Gastrocnemius medialis (tissue), 4 donors: ENCODE measurements around the gene SPSB1. TPM values are rescaled to one million over a fixed set of nuclear protein-coding genes. Genes with fewer than 3 reads are reported as not detected.
A peak's percentile ranks its signal among the peaks of the same experiment; 100 is the strongest.

Source experiments
- ATAC-seq, 2 donors: fragments of 150-250 bp; one replicate each; pipeline ENCODE4 v1.9.1; 2016
- DNase-seq, 2 donors: peaks; one replicate each; pipeline ENCODE4 v3.0.0-alpha.2; 2019
- H3K27ac ChIP-seq, 4 donors: fragments of 200-600 bp; sonication (generic); 1 replicate in 1 of 4; 2 replicates in 3 of 4; pipeline ENCODE4 v1.5.1; 2016 to 2018; ENCODE audit warnings: mild to moderate bottlenecking in 2 of 4, moderate library complexity in 1 of 4
- H3K27me3 ChIP-seq, 3 donors: fragments of 200-600 bp; sonication (generic) in 2 of 3; 1 replicate in 1 of 3; 2 replicates in 2 of 3; pipeline versions ENCODE4 v1.5.1 to v1.6.0; 2016 to 2019; ENCODE audit warnings: mild to moderate bottlenecking in 1 of 3, moderate library complexity in 1 of 3
- H3K36me3 ChIP-seq, 2 donors: fragments of 200-600 bp; sonication (generic) in 1 of 2; one replicate each; pipeline ENCODE4 v1.5.1; 2017 to 2018
- H3K4me1 ChIP-seq, 2 donors: fragments of 200-600 bp; sonication (generic) in 1 of 2; one replicate each; pipeline ENCODE4 v1.5.1; 2016 to 2017; ENCODE audit warnings: mild to moderate bottlenecking in 2 of 2
- H3K4me3 ChIP-seq, 4 donors: fragments of 200-600 bp; sonication (generic) in 3 of 4; 1 replicate in 1 of 4; 2 replicates in 3 of 4; pipeline ENCODE4 v1.5.1; 2016 to 2019; ENCODE audit warnings: mild to moderate bottlenecking in 2 of 4
- H3K9me3 ChIP-seq, 3 donors: fragments of 200-600 bp; sonication (generic) in 2 of 3; 1 replicate in 1 of 3; 2 replicates in 2 of 3; pipeline ENCODE4 v1.5.1; 2016 to 2019
- CTCF ChIP-seq, 5 experiments: fragments of 450-650 bp in 3 of 5; fragments of 200-600 bp in 2 of 5; sonication (generic) in 2 of 5; IDR thresholded peaks in 4 of 5; conservative IDR thresholded peaks in 1 of 5; 1 replicate in 4 of 5; 2 replicates in 1 of 5; pipeline ENCODE4 v1.5.1; 2016 to 2019; ENCODE audit warnings: antibody characterized with exemption in 5 of 5, mild to moderate bottlenecking in 3 of 5, moderate library complexity in 3 of 5
- POLR2A ChIP-seq, 2 donors: fragments of 450-650 bp; IDR thresholded peaks; one replicate each; pipeline ENCODE4 v1.6.1; 2017; ENCODE audit warnings: antibody characterized with exemption in 2 of 2, mild to moderate bottlenecking in 2 of 2, moderate library complexity in 2 of 2
- in situ Hi-C, 4 donors: fragments of 200-750 bp; cut with MboI; loops; one replicate each; pipeline versions ENCODE4 v1.15.0 to v1.8.0; 2017; ENCODE audit warnings: low sequenced_read_pairs in 4 of 4
- intact Hi-C: fragments of 100-400 bp; cut with DNase I; formaldehyde crosslinking; loops from one replicate; pipeline ENCODE4 v1.15.1; 2023; ENCODE audit warnings: low total_unique reads
- total RNA-seq, 4 donors: library from RNA; depleted of rRNA; stranded (reverse); fragments of >200 nt; gene quantifications; one replicate each; pipeline versions ENCODE4 v1.1.0 to v1.2.3, GENCODE V29; 2016

Gene SPSB1
- total RNA-seq, 4 donors from 2014 or later, result 40.4 to 161 (median 56.6) TPM

- no peak for ATAC-seq
- intact Hi-C loops, result no loop called here
- no peak for DNase-seq
- Histone ChIP-seq H3K36me3 (no peaks in the 10 kb centered on the region), H3K27ac (peak overlapping the region in 2 of 4 donors; percentile 18 to 21), H3K27me3 (no peaks in the 10 kb centered on the region), H3K9me3 (no peaks in the 10 kb centered on the region), H3K4me1 (peaks cover 13 to 28% of the 10 kb centered on the region in 2 donors), H3K4me3 (no peak overlapping the region)
- in situ Hi-C loops, result no loop called here
- TF ChIP-seq POLR2A (IDR thresholded peaks at IDR 0.05) (no peak), CTCF (IDR thresholded peaks at IDR 0.05 in 4 of 5, conservative IDR thresholded peaks at IDR 0.05 in 1 of 5) (no peak)
Observed at GRCh38 chr1:9349331-9349851, 56.7 kb downstream of the SPSB1 start.

- H3K27me3 ChIP-seq, result no peaks in the 10 kb centered on the region
- H3K4me3 ChIP-seq, result no peak overlapping the region
- H3K4me1 ChIP-seq, result peaks cover 9 to 19% of the 10 kb centered on the region in 2 donors
- peak overlapping the region in 1 of 4 donors; percentile 21 for H3K27ac ChIP-seq
- peak in 1 of 2 donors; percentile 11 for ATAC-seq
- no peak for TF ChIP-seq CTCF (IDR thresholded peaks at IDR 0.05 in 4 of 5, conservative IDR thresholded peaks at IDR 0.05 in 1 of 5)
- TF ChIP-seq POLR2A (IDR thresholded peaks at IDR 0.05), result no peak
- H3K9me3 ChIP-seq, result no peaks in the 10 kb centered on the region
- DNase-seq, result no peak
- in situ Hi-C loops (no loop called here), intact Hi-C loops (no loop called here)
- peaks cover 0 to 2% of the 10 kb centered on the region in 2 donors for H3K36me3 ChIP-seq
Observed at GRCh38 chr1:9350013-9350908, 57.6 kb downstream of the SPSB1 start.

- no peak overlapping the region for H3K4me3 ChIP-seq
- ATAC-seq, result no peak
- intact Hi-C loops (no loop called here), in situ Hi-C loops (no loop called here)
- peaks cover 7 to 14% of the 10 kb centered on the region in 2 donors for H3K4me1 ChIP-seq
- H3K27ac ChIP-seq, result no peak overlapping the region
- H3K36me3 ChIP-seq, result peaks cover 0 to 9% of the 10 kb centered on the region in 2 donors
- TF ChIP-seq POLR2A (IDR thresholded peaks at IDR 0.05) (no peak), CTCF (IDR thresholded peaks at IDR 0.05 in 4 of 5, conservative IDR thresholded peaks at IDR 0.05 in 1 of 5) (no peak)
- no peaks in the 10 kb centered on the region for H3K27me3 ChIP-seq
- DNase-seq, result no peak
- no peaks in the 10 kb centered on the region for H3K9me3 ChIP-seq
Observed at GRCh38 chr1:9350960-9351359, 58.3 kb downstream of the SPSB1 start.

- in situ Hi-C loops, result no loop called here
- ATAC-seq, result no peak
- H3K4me3 ChIP-seq, result no peak overlapping the region
- intact Hi-C loops, result no loop called here
- DNase-seq, result no peak
- H3K9me3 ChIP-seq, result no peaks in the 10 kb centered on the region
- peaks cover 5 to 8% of the 10 kb centered on the region in 2 donors for H3K4me1 ChIP-seq
- no peaks in the 10 kb centered on the region for H3K27me3 ChIP-seq
- peaks cover 0 to 17% of the 10 kb centered on the region in 2 donors for H3K36me3 ChIP-seq
- TF ChIP-seq CTCF (IDR thresholded peaks at IDR 0.05 in 4 of 5, conservative IDR thresholded peaks at IDR 0.05 in 1 of 5), result no peak
- TF ChIP-seq POLR2A (IDR thresholded peaks at IDR 0.05), result no peak
- H3K27ac ChIP-seq, result no peak overlapping the region
Observed at GRCh38 chr1:9351654-9352271, 59.1 kb downstream of the SPSB1 start.
